Left renal cortex interstitium (tissue), 4 donors: ENCODE data around the gene C11orf68. TPM values are rescaled to one million over a fixed set of nuclear protein-coding genes. Genes with fewer than 3 reads are reported as not detected.

Experiments
- DNase-seq, 4 donors: peaks; one replicate each; pipeline ENCODE4 v3.0.0-alpha.2; 2013; ENCODE audit warnings: low read depth in 4 of 4, low spot score in 2 of 4, missing footprints in 1 of 4
- polyA plus RNA-seq, 4 donors: library from polyadenylated mRNA; unstranded; fragments of 120-200 nt; gene quantifications; one replicate each; pipeline ENCODE4 v1.2.1, GENCODE V29; 2013; ENCODE audit not compliant: insufficient read length in 4 of 4

C11orf68 gene
- polyA plus RNA-seq, 4 donors: 31.8 to 49.9 (median 41.7) TPM

DNA sequence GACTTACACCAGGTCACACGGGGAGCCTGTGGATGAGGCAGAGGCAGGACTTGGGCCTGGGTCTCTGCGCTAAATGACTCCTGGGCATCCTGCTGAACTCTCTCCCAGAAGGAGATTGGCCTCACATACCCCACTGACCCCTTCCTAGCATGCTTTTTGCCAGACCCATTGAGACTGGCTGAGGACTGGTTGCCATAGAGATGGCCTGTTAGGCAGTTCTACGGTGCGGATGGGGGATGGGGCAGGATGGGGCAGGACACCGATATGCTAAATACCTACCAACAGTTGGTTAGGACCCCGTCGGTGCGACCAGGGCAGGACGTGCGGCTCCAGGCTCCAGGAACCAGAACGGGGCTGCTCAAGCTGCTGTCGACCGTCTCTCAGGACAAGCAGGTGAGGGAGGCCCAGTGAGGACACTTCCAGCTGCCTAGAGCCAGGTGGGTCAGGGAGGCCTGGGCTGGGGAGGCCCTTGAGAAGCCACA lies 26.6 kb upstream of the C11orf68 start, which contains the start of gene TSGA10IP:
TSGA10IP (plus strand) TSS at position 51 of the 482 bp plus-strand sequence; CDS start at position 247, 196 bp downstream.
- no peak for DNase-seq

GRCh38 chr11:65944767-65945166 lies 25.9 kb upstream of the C11orf68 start:
- no peak for DNase-seq

DNA sequence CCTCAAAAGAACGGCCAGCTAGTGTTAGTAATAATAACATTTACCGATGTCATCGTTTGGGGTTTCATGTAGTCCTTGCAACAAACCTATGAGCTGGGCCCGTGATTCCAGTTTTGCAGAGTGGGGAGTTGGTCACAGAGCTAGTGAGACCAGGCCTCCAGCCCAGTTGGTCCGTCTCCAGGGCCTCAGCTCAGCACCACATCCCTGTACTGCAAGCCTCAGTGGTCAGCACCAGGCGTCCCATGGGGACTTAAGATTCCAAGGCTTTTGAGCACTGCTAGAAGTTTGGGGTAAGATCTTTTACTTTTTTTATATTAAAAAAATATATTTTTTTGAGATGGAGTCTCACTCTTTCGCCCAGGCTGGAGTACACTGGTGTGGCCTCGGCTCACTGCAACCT lies 25.3 kb upstream of the C11orf68 start:
- no peak for DNase-seq

- DNase-seq: no peak
Measured at GRCh38 chr11:65942531-65942930, 23.7 kb upstream of the C11orf68 start.

GRCh38 chr11:65941720-65942310 lies 23.0 kb upstream of the C11orf68 start:
- DNase-seq: no peak

DNA sequence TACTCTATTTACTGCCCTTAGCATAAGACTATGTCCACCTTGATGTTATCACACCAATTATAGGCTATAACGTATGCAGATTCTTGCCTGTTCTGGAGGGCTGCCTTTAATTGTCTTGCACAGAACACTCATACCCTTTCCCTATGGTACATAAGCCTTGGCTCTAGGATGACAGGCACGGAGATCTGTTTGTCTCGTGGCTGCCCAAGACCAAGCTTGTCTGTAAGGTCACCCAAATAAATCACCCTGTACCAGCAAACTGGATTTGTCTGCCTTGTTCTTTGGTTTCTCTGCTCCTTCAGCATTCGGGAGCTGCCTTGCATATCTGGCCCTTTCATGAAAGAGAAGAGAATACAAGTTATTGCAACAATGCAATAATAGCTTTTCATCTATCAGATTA lies 18.9 kb upstream of the C11orf68 start:
- DNase-seq: no peak

- DNase-seq: no peak
Measured at GRCh38 chr11:65934014-65934413, 15.2 kb upstream of the C11orf68 start.

DNA sequence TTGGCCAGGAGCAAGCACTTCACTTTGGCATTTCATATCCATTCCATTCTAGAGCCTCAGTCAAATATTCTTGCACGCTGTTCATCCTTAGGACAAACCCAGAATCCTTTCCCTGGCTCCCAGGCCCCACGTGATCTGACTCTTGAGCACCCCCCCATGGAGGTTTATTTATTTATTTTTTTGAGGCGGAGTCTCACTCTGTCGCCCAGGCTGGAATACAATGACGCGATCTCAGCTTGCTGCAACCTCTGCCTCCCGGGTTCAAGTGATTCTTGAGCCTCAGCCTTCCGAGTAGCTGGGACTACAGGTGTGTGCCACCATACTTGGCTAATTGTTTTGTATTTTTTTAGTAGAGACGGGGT lies 13.7 kb upstream of the C11orf68 start:
- DNase-seq: no peak

DNA sequence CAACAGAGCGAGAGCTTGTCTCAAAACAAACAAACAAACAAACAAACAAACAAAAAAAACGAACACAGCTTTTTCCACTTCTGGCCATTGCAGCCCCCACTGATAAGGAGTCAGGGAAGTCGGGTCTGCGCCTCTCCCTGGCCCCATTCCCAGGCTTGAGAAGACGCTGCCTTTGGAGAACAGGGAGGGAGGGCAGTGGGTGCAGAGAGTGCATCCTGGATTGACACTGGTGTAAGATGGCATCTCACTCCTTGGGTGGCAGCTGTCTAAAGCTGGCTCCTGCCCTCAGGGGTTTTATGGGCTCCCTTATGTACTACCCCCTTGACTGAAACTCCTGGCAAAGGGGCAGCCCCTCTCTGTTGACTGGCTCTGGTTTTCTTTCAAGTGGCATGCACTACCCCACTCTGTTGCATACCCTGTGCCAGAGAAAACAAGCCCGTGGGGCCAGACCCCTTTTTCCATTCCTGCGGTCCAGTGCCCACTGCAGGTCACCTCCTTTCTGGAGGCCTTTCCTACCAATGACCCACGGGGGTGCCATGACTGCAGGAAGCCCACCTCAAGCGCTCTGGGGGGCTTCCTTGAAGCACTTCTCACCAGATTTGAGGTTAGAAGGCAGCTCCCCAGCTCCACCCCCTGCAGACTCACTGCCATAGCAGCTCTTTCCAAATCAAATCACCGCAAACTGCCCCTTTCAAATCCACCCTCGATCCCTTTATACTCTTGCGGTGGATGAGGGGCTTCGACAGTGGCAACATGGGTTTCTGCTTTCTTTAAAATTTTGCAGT lies 13.1 kb upstream of the C11orf68 start:
- no peak for DNase-seq

DNA sequence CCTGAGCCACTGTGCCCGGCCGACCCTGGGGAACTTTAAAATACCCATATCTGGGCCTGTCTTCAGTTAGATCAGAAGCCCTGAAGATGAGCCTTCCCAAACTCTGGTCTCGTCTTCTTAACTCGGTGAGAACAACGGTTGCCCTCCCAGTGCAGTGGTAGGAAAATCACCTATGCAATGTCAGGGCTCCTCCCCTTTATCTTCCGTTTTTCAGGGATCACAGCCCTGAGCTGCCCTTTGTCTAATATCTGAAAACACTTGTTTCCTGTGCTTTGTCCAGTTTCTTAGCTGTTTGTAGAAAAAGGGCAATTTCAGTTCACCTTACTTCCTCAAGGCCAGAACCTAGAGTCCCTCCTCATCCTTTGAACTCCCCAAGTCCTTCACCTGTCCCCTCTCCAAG lies 9.8 kb upstream of the C11orf68 start:
- DNase-seq: no peak

GRCh38 chr11:65927904-65928397 lies 9.1 kb upstream of the C11orf68 start:
- DNase-seq: no peak

DNA sequence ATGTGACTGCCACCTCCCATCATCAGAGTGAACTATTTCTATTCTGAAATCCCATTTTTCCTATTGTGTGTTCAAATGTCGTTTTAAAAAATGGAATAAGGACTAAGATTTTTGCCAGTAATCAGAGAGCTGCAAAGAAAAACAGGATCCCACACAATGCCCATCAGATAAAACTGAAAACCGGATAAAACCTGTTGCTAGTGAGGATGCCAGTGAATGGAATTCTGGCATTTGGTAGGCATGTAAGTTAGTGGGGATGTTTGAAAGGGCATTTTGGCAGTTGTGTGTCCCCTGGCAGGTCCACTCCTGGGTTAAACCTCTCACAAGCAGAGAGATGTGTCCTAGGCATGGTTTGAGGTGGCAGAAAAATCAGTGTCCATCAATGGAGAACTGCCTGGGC lies 6.5 kb upstream of the C11orf68 start:
- DNase-seq: no peak

DNA sequence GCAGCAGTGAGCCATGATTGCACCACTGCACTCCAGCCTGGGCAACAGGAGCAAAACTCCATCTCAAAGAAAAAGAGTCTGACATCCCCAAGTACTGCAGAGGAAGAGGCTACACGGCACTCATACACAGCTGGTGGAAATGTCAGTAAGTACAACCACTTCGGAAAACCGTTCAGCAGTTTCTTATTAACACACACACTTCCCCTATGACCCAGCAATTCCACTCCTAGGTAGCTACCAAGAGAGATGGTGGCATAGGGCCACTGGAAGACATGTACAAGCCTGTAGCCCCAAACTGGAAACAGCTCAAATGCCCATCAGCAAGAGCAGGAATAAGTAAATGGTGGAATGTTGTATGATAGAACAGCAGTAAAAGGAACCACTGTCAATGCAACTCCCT lies 3.7 kb upstream of the C11orf68 start:
- no peak for DNase-seq

- no peak for DNase-seq
Measured at GRCh38 chr11:65921876-65922275, 3.0 kb upstream of the C11orf68 start.

DNA sequence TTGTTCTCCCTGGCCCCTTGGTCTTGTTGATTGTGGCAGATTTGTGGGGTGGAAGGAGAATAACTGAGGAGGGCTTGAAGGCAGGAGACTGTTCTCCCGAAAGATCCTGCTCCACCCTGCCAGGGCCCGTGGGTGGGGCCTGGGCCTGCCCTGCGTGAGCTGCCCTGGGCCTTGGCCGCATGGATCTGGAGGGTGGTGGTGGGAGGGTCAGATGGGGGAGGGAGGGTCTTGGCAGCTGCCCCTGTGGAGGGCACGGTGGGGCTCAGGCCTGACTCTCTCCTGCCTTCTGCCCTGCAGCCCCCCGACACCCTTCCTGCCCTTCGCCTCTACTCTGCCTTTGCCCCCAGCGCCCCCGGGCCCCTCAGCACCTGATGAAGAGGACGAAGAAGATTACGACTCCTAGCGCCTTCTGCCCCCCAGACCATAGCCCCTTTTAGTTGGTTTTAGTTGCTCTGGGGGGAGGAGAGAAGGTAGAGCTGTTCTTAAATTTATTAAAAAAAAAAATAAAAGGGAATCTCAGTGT lies 2.2 kb upstream of the C11orf68 start:
- no peak for DNase-seq

DNA sequence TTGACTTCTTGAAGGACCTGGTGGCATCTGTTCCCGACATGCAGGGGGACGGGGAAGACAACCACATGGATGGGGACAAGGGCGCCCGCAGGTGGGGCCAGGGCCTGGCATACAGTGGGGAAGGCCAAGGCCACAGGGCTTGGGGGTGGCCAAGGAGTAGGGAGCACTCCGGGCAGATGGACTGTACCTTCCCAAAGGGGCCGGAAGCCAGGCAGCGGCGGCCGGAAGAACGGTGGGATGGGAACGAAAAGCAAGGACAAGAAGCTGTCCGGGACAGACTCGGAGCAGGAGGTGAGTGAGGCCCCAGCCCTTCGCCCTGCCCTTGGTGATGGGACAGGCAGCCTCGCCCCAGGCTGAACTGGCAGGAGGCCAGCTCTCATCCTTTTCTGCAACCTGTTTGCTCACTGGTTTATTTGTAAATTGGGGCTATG lies 1.5 kb upstream of the C11orf68 start:
- DNase-seq: no peak

- DNase-seq: no peak
Measured at GRCh38 chr11:65919573-65920371, 910 bp upstream of the C11orf68 start.

DNA sequence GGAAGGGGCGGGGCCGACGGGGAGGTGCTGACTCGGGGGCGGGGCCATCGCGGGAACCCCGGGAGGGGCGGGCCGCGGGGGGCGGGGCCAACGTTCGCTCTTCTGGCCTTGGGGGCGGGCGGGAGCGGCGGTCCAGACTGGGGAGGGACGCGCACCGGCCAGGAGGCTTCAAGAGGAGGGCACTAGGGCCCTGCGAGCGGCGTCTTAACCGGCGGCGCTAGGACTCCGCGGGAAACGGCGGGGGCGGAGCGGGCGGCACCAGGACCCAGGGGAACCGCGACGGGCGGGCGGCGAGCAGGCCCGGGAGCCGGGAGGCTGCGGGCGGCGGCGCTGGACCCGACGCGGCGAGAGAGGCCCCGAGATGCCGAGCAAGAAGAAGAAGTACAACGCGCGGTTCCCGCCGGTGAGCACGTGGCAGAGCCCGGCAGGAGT lies 295 bp upstream of the C11orf68 start, which contains the start of gene DRAP1:
DRAP1 (plus strand) TSS at position 286 of the 432 bp plus-strand sequence; CDS start at position 362, 76 bp downstream.
- DNase-seq: peak; percentile 76 to 92 (median 89)

GRCh38 chr11:65917434-65918210 lies 1.2 kb downstream of the C11orf68 start:
- DNase-seq: no peak

DNA sequence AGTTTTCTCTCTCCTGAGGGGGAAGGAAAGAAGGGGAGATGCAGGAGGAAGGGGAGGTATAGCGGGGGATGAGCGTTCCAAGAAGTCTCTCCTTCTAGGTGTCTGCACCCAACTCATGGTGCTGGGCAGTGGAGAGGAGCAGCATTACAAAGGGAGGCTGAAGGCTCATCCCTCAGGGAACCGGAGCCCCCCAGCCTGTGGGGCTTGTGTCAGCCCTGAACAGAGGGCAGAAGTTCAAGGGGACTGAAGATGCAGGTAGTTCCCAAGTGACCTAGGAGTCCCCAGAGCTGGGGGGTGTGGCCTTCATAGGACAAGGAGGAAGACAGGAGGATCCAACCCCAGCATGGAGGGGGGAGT lies 1.8 kb downstream of the C11orf68 start:
- no peak for DNase-seq
